Measurements from ENCODE around the gene ZNF425.
"Not testable (repeated sequence)": the region's sequence is repeated elsewhere in the genome, so short reads cannot be mapped to it uniquely, and the experiment has no call there.

Gene ZNF425

DNA sequence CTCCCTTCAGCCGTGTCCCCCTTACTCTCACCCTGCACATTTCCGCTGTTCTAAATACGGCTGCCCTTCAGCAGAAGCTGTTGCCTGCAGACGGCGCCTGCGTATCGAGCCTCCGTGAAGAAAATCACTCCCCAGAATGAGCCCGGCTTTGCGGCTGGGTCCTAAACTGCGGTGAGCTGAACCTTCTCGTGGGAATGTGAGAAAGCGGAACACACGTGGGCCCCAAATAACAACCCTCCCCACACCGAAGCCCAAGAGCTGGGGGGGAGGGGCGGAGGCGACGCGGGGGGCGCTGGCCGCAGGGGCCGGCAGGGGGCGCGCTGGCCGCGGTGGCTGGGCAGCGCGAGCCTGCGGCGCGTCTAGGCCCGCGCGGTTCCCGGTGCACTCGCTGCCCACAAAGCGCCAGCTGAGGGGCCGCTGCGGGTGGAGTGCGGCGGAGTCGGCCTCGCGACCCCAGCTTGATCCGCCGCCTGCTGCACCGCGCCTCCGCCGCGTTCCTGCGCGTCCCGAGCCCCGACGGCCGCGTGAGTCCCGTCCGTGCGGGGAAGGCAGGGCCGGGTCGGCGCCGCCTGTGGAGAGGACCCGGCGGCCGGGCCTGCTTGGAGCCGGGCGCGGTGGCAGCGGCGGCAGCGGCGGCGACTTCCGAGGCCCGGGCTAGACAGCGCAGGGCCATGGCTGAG is 21.1 kb upstream of the ZNF425 start, which contains the start of gene ZNF398:
Gene ZNF398, plus strand, starts transcription at position 382 of the 680 bp plus-strand sequence. Its CDS starts 290 bp downstream, at position 672.
- peak within 1 kb of the TSS; percentile 87 for H3K27ac ChIP-seq (ENCODE audit: low read depth, low read length)
- H3K27me3 ChIP-seq (ENCODE audit: low read length): no peaks in the 10 kb centered on the region
- peaks cover 16% of the 10 kb centered on the region for H3F3A ChIP-seq (ENCODE audit: insufficient read depth)
- H3K9ac ChIP-seq (ENCODE audit: low read length): peak within 1 kb of the TSS; percentile 92
- no peaks in the 10 kb centered on the region for H4K20me1 ChIP-seq (ENCODE audit: low read depth, low read length)
- H3K9me2 ChIP-seq (replicated peaks; ENCODE audit: insufficient read depth, low read length): no peaks in the 10 kb centered on the region
- H3K4me3 ChIP-seq (ENCODE audit: insufficient read depth, low read length, poor library complexity, severe bottlenecking): peak within 1 kb of the TSS; percentile 89
- no peak for TF ChIP-seq EZH2phosphoT487 (conservative IDR thresholded peaks at IDR 0.05; ENCODE audit: low read length)
- TF ChIP-seq, protein P1, sequence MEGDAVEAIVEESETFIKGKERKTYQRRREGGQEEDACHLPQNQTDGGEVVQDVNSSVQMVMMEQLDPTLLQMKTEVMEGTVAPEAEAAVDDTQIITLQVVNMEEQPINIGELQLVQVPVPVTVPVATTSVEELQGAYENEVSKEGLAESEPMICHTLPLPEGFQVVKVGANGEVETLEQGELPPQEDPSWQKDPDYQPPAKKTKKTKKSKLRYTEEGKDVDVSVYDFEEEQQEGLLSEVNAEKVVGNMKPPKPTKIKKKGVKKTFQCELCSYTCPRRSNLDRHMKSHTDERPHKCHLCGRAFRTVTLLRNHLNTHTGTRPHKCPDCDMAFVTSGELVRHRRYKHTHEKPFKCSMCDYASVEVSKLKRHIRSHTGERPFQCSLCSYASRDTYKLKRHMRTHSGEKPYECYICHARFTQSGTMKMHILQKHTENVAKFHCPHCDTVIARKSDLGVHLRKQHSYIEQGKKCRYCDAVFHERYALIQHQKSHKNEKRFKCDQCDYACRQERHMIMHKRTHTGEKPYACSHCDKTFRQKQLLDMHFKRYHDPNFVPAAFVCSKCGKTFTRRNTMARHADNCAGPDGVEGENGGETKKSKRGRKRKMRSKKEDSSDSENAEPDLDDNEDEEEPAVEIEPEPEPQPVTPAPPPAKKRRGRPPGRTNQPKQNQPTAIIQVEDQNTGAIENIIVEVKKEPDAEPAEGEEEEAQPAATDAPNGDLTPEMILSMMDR (IDR thresholded peaks at IDR 0.05; ENCODE audit: insufficient read depth, low read length, poor library complexity, severe bottlenecking): peak; percentile 73
- peak within 1 kb of the TSS; percentile 86 for H2AFZ ChIP-seq (ENCODE audit: low read depth, low read length, severe bottlenecking)
- peak within 1 kb of the TSS; percentile 84 for H3K4me2 ChIP-seq (ENCODE audit: low read depth, low read length, poor library complexity, severe bottlenecking)
- no peaks in the 10 kb centered on the region for H3K9me3 ChIP-seq (ENCODE audit: insufficient read depth, low read length)
- H3K79me2 ChIP-seq (ENCODE audit: insufficient read depth, low read length): peaks cover 47% of the 10 kb centered on the region
- no peaks in the 10 kb centered on the region for H3K36me3 ChIP-seq (ENCODE audit: low read length)

DNA sequence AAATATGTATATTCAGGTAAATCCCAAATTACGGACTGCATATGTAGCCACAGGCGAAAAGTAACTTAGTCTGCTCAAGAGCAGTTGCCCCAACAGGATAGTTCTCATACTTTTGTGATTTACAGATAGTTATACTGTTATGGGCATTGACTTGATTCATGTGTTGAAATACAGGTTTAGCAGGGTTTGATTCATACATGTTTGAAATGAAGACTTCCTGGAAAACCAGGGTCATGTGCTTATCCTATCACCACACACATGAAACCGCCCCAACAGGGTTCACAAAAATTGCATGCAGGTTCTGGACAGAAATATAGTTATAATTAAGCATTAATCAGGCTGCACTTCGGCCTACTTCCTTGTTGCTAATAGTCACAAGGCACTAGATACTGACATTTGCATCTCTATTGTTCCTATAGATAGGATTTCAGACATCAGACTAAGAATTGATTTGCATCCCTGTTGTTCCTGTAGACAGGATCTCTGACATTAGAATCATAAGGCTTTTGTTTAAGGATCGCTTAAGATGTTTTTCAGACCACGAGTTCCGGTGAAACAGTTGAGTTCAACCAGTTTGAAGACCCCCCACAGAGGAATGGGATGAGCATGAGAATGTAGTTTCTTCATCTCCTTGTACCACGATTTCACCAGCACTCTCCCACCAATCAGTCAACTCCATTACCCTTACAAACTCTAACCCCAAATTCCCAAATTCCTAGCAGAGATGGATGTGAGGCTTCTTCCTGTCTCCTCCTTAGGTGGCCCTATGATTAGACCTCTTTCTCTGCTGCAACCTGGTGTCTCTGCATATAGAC is 19.1 kb upstream of the ZNF425 start:
- H3K9me2 ChIP-seq (replicated peaks; ENCODE audit: insufficient read depth, low read length): no peaks in the 10 kb centered on the region
- no peaks in the 10 kb centered on the region for H3K9me3 ChIP-seq (ENCODE audit: insufficient read depth, low read length)
- H2AFZ ChIP-seq (ENCODE audit: low read depth, low read length, severe bottlenecking): peak overlapping the region; percentile 16
- H3K27ac ChIP-seq (ENCODE audit: low read depth, low read length): peak overlapping the region; percentile 87
- peaks cover 34% of the 10 kb centered on the region for H3K79me2 ChIP-seq (ENCODE audit: insufficient read depth, low read length)
- no peaks in the 10 kb centered on the region for H4K20me1 ChIP-seq (ENCODE audit: low read depth, low read length)
- peaks cover 17% of the 10 kb centered on the region for H3F3A ChIP-seq (ENCODE audit: insufficient read depth)
- H3K27me3 ChIP-seq (ENCODE audit: low read length): no peaks in the 10 kb centered on the region
- H3K36me3 ChIP-seq (ENCODE audit: low read length): no peaks in the 10 kb centered on the region
- peak overlapping the region; percentile 92 for H3K9ac ChIP-seq (ENCODE audit: low read length)
- H3K4me3 ChIP-seq (ENCODE audit: insufficient read depth, low read length, poor library complexity, severe bottlenecking): peak overlapping the region; percentile 89
- H3K4me2 ChIP-seq (ENCODE audit: low read depth, low read length, poor library complexity, severe bottlenecking): peak overlapping the region; percentile 84
- TF ChIP-seq, protein P1 (IDR thresholded peaks at IDR 0.05; ENCODE audit: insufficient read depth, low read length, poor library complexity, severe bottlenecking): no peak
- TF ChIP-seq EZH2phosphoT487 (conservative IDR thresholded peaks at IDR 0.05; ENCODE audit: low read length): no peak

DNA sequence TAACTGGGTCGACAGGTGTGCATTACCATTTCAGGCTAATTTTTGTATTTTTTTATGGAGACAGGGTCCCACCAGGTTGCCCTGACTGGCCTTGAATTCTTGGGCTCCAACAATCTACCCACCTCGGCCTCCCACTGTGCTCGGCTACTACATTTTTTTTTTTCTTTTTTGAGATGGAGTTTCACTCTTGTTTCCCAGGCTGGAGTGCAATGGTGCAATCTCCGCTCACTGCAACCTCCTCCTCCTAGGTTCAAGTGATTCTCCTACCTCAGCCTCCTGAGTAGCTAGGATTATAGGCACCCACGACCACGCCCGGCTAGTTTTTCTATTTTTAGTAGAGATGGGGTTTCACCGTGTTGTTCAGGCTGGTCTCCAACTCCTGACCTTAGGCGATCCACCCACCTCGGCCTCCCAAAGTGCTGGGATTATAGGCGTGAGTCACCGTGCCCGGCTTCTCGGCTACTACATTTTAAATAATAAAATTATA is 18.4 kb upstream of the ZNF425 start:
- H3K4me3 ChIP-seq (ENCODE audit: insufficient read depth, low read length, poor library complexity, severe bottlenecking): not testable (repeated sequence)
- H3K4me2 ChIP-seq (ENCODE audit: low read depth, low read length, poor library complexity, severe bottlenecking): peak overlapping the region; percentile 84

More for the DNA sequence above, 18.4 kb upstream of the ZNF425 start:
- not testable (repeated sequence) for H3K9ac ChIP-seq (ENCODE audit: low read length); H3K9me2 ChIP-seq (replicated peaks; ENCODE audit: insufficient read depth, low read length); H3K36me3 ChIP-seq (ENCODE audit: low read length); H3K9me3 ChIP-seq (ENCODE audit: insufficient read depth, low read length); H3K27me3 ChIP-seq (ENCODE audit: low read length); H4K20me1 ChIP-seq (ENCODE audit: low read depth, low read length); H2AFZ ChIP-seq (ENCODE audit: low read depth, low read length, severe bottlenecking)
- Histone ChIP-seq H3K79me2 (ENCODE audit: insufficient read depth, low read length) (peaks cover 26% of the 10 kb centered on the region), H3K27ac (ENCODE audit: low read depth, low read length) (peak overlapping the region; percentile 87; the same call in 1 of the 2 replicates), H3F3A (ENCODE audit: insufficient read depth) (peaks cover 20% of the 10 kb centered on the region)

All from SU-DHL-6 (cell line).